Measurements from ENCODE around the gene CLIC3.

DNA sequence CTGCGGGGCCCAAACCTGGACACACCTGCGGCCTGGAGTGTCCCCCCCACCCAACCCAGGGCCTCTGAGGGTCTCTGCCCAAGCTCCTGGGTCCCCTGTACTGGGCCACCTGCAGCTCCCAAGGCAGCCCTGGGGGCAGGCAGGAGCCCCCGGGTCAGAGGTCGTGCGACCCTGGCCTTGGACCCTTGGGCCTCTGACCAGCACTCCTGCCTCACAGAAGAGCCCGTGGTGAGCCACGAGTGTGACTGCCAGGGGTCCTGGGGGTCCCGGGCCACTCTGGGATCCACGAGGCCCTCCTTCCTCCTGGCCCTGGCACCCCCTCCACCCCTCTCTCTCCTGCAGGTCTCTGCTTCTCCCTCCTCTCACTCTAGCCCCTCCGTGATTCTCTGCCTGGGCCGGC, 24.0 kb downstream of the CLIC3 start:
- TF ChIP-seq, protein P1, sequence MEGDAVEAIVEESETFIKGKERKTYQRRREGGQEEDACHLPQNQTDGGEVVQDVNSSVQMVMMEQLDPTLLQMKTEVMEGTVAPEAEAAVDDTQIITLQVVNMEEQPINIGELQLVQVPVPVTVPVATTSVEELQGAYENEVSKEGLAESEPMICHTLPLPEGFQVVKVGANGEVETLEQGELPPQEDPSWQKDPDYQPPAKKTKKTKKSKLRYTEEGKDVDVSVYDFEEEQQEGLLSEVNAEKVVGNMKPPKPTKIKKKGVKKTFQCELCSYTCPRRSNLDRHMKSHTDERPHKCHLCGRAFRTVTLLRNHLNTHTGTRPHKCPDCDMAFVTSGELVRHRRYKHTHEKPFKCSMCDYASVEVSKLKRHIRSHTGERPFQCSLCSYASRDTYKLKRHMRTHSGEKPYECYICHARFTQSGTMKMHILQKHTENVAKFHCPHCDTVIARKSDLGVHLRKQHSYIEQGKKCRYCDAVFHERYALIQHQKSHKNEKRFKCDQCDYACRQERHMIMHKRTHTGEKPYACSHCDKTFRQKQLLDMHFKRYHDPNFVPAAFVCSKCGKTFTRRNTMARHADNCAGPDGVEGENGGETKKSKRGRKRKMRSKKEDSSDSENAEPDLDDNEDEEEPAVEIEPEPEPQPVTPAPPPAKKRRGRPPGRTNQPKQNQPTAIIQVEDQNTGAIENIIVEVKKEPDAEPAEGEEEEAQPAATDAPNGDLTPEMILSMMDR (IDR thresholded peaks at IDR 0.05; ENCODE audit: borderline replicate concordance, extremely low read depth, low read length, poor library complexity, severe bottlenecking) = no peak
- no peak for TF ChIP-seq EZH2 (IDR thresholded peaks at IDR 0.05; ENCODE audit: borderline replicate concordance, low read depth, low read length, severe bottlenecking)

Measured in DND-41 (cell line).